Measurements from ENCODE around the gene DNM2. TPM values are rescaled to one million over a fixed set of nuclear protein-coding genes. Genes with fewer than 3 reads are reported as not detected.

The DNM2 gene
- total and polyA plus RNA-seq, 2 of the 13 experiments (the other 11 are each of a cell fraction or from before 2014, with no cell fraction given) = 41.7 to 59.8 TPM

DNA sequence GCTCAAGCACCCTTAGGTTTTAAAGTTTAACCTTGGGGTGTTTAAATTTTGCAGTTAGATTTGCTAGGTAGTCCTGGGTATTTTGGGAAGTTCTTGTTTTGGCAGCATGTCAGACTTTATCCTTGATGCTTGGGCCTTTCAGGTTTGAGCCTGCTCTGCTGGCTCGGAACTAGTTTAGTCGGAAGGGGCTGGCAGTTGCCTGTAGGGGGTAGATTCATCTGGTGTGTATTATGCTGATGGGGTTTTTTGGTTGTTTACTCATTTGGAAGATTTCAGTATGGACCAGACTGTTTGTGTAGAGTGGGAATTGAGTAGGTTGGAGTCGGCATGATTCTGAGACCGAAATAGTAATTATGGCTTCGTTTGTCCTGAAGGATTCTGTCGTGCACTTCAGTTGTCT is 48.6 kb upstream of the DNM2 start:
- peak; percentile 42 for FAIRE-seq
- TF ChIP-seq, protein P1, sequence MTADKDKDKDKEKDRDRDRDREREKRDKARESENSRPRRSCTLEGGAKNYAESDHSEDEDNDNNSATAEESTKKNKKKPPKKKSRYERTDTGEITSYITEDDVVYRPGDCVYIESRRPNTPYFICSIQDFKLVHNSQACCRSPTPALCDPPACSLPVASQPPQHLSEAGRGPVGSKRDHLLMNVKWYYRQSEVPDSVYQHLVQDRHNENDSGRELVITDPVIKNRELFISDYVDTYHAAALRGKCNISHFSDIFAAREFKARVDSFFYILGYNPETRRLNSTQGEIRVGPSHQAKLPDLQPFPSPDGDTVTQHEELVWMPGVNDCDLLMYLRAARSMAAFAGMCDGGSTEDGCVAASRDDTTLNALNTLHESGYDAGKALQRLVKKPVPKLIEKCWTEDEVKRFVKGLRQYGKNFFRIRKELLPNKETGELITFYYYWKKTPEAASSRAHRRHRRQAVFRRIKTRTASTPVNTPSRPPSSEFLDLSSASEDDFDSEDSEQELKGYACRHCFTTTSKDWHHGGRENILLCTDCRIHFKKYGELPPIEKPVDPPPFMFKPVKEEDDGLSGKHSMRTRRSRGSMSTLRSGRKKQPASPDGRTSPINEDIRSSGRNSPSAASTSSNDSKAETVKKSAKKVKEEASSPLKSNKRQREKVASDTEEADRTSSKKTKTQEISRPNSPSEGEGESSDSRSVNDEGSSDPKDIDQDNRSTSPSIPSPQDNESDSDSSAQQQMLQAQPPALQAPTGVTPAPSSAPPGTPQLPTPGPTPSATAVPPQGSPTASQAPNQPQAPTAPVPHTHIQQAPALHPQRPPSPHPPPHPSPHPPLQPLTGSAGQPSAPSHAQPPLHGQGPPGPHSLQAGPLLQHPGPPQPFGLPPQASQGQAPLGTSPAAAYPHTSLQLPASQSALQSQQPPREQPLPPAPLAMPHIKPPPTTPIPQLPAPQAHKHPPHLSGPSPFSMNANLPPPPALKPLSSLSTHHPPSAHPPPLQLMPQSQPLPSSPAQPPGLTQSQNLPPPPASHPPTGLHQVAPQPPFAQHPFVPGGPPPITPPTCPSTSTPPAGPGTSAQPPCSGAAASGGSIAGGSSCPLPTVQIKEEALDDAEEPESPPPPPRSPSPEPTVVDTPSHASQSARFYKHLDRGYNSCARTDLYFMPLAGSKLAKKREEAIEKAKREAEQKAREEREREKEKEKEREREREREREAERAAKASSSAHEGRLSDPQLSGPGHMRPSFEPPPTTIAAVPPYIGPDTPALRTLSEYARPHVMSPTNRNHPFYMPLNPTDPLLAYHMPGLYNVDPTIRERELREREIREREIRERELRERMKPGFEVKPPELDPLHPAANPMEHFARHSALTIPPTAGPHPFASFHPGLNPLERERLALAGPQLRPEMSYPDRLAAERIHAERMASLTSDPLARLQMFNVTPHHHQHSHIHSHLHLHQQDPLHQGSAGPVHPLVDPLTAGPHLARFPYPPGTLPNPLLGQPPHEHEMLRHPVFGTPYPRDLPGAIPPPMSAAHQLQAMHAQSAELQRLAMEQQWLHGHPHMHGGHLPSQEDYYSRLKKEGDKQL (CRISPR knock-in tag; IDR thresholded peaks at IDR 0.05; ENCODE audit: low read depth) = no peak
- TF ChIP-seq NR3C1 (CRISPR knock-in tag; IDR thresholded peaks at IDR 0.05) = no peak
- TF ChIP-seq ZNF333 (CRISPR knock-in tag; IDR thresholded peaks at IDR 0.05; ENCODE audit: borderline replicate concordance) = no peak
- TF ChIP-seq, protein P2, sequence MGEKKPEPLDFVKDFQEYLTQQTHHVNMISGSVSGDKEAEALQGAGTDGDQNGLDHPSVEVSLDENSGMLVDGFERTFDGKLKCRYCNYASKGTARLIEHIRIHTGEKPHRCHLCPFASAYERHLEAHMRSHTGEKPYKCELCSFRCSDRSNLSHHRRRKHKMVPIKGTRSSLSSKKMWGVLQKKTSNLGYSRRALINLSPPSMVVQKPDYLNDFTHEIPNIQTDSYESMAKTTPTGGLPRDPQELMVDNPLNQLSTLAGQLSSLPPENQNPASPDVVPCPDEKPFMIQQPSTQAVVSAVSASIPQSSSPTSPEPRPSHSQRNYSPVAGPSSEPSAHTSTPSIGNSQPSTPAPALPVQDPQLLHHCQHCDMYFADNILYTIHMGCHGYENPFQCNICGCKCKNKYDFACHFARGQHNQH (CRISPR knock-in tag; IDR thresholded peaks at IDR 0.05) = no peak
- TF ChIP-seq, protein P3, sequence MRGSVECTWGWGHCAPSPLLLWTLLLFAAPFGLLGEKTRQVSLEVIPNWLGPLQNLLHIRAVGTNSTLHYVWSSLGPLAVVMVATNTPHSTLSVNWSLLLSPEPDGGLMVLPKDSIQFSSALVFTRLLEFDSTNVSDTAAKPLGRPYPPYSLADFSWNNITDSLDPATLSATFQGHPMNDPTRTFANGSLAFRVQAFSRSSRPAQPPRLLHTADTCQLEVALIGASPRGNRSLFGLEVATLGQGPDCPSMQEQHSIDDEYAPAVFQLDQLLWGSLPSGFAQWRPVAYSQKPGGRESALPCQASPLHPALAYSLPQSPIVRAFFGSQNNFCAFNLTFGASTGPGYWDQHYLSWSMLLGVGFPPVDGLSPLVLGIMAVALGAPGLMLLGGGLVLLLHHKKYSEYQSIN (CRISPR knock-in tag; IDR thresholded peaks at IDR 0.05; ENCODE audit: borderline replicate concordance) = no peak
- Histone ChIP-seq H3K27ac (ENCODE audit: extremely low read length, insufficient read depth, low read length) (no peak overlapping the region), H3K4me2 (ENCODE audit: low read depth, low read length) (no peak overlapping the region), H3K9ac (ENCODE audit: insufficient read depth, low read depth, low read length) (no peak overlapping the region), H3K4me3 (replicated peaks in 1 of 3; ENCODE audit: insufficient read depth in 1 of 3, low read depth in 2 of 3, low read length in 3 of 3) (no peak overlapping the region), H4K20me1 (ENCODE audit: insufficient read depth, low read length) (peaks cover 73% of the 10 kb centered on the region), H3K27me3 (ENCODE audit: control insufficient read depth in 1 of 2, insufficient read depth in 2 of 2, low read length in 2 of 2) (no peaks in the 10 kb centered on the region), H2AFZ (ENCODE audit: low read length) (no peak overlapping the region), H3K9me3 (ENCODE audit: low read length) (no peaks in the 10 kb centered on the region), H3K4me1 (ENCODE audit: insufficient read depth, low read length) (no peaks in the 10 kb centered on the region), H3K36me3 (replicated peaks in 1 of 2; ENCODE audit: control insufficient read depth in 1 of 2, insufficient read depth in 2 of 2, low read length in 2 of 2) (peaks cover 22 to 49% of the 10 kb centered on the region in 2 experiments), H3K79me2 (ENCODE audit: insufficient read depth, low read length) (peaks cover 88% of the 10 kb centered on the region)
- 93% methylated on average over 6 of the region's 6 CpGs for WGBS (ENCODE audit: low lambda C conversion rate)
- POLR2A ChIA-PET = no interaction called here
- intact Hi-C loops (cut with micrococcal nuclease; ENCODE audit: unreplicated experiment) (no loop called here), in situ Hi-C loops (cut with HindIII; ENCODE audit: extremely low pct_ligation_motif_present, low pct_unique_long_range_greater_than_20kb) (no loop called here)
- no TSS peak for BruUV-seq (replicated peaks)
- ATAC-seq = no peak
- DNase-seq (ENCODE audit: low spot score) = no peak
- CTCF ChIA-PET (ENCODE audit: low intra/inter-chr PET ratio, low total read pairs) = no interaction called here

Data from HepG2 (cell line).